ENCODE data around the gene LRRC10B.

LRRC10B gene

GRCh38 chr11:61486779-61487178 is 21.8 kb upstream of the LRRC10B start:
- no peak for TF ChIP-seq CTCF (IDR thresholded peaks at IDR 0.05; ENCODE audit: low read length, missing control alignments)
- H3K4me3 ChIP-seq (replicated peaks; ENCODE audit: low read depth, low read length), result no peak overlapping the region
- DNase-seq (ENCODE audit: low read depth), result no peak

- no peak overlapping the region for H3K4me3 ChIP-seq (replicated peaks; ENCODE audit: low read depth, low read length)
- no peak for DNase-seq (ENCODE audit: low read depth)
- no peak for TF ChIP-seq CTCF (IDR thresholded peaks at IDR 0.05; ENCODE audit: low read length, missing control alignments)
These were observed 21.1 kb upstream of the LRRC10B start for GRCh38 chr11:61487342-61488025.

- DNase-seq (ENCODE audit: low read depth), result peak; percentile 34
- no peak for TF ChIP-seq CTCF (IDR thresholded peaks at IDR 0.05; ENCODE audit: low read length, missing control alignments)
These were observed 19.8 kb upstream of the LRRC10B start for GRCh38 chr11:61488651-61489291.

GRCh38 chr11:61489833-61490721 is 18.5 kb upstream of the LRRC10B start:
- no peak overlapping the region for H3K4me3 ChIP-seq (replicated peaks; ENCODE audit: low read depth, low read length)
- no peak for TF ChIP-seq CTCF (IDR thresholded peaks at IDR 0.05; ENCODE audit: low read length, missing control alignments)
- peak; percentile 22 for DNase-seq (ENCODE audit: low read depth)

More at GRCh38 chr11:61488651-61489291, 19.8 kb upstream of the LRRC10B start:
- peak overlapping the region; percentile 10 for H3K4me3 ChIP-seq (replicated peaks; ENCODE audit: low read depth, low read length)

- TF ChIP-seq CTCF (IDR thresholded peaks at IDR 0.05; ENCODE audit: low read length, missing control alignments), result no peak
- DNase-seq (ENCODE audit: low read depth), result no peak
- H3K4me3 ChIP-seq (replicated peaks; ENCODE audit: low read depth, low read length), result no peak overlapping the region
These were observed 16.7 kb upstream of the LRRC10B start for GRCh38 chr11:61491736-61492395.

GRCh38 chr11:61494381-61494961 is 14.1 kb upstream of the LRRC10B start:
- no peak for TF ChIP-seq CTCF (IDR thresholded peaks at IDR 0.05; ENCODE audit: low read length, missing control alignments)

More at GRCh38 chr11:61494381-61494961, 14.1 kb upstream of the LRRC10B start:
- DNase-seq (ENCODE audit: low read depth), result no peak
- no peak overlapping the region for H3K4me3 ChIP-seq (replicated peaks; ENCODE audit: low read depth, low read length)
